SK-N-SH treated with all-trans-retinoic acid at 6 μM for 48 hours (cell line): Measurements from ENCODE around the gene CSNK1A1L.

Source experiments
- ATAC-seq: fragments of 200-7000 bp; cut with Tn5 transposase; 3 replicates; pipeline ENCODE4 v1.9.1; 2020; ENCODE audit warnings: mild to moderate bottlenecking, moderate library complexity
- ARNTL ChIP-seq: fragments of 450-650 bp; formaldehyde crosslinking; IDR thresholded peaks from 2 replicates; pipeline ENCODE4 v1.5.0; 2020; ENCODE audit warnings: low read depth, mild to moderate bottlenecking, moderate library complexity, borderline replicate concordance
- BACH2 ChIP-seq: fragments of 250-450 bp; sonication (Bioruptor Pico); IDR thresholded peaks from 2 replicates; pipeline ENCODE4 v1.9.0; 2021; ENCODE audit warnings: mild to moderate bottlenecking, borderline replicate concordance
- CSDC2 ChIP-seq: fragments of 250-450 bp; sonication (Bioruptor Pico); IDR thresholded peaks from 2 replicates; pipeline ENCODE4 v1.5.0; 2020; ENCODE audit warnings: mild to moderate bottlenecking, moderate library complexity
- ESRRG ChIP-seq: fragments of 250-450 bp; sonication (Bioruptor Pico); IDR thresholded peaks from 2 replicates; pipeline ENCODE4 v1.6.1; 2021; ENCODE audit warnings: mild to moderate bottlenecking
- GLIS3 ChIP-seq: fragments of 250-450 bp; sonication (Bioruptor Pico); IDR thresholded peaks from 2 replicates; pipeline ENCODE4 v1.5.0; 2020; ENCODE audit warnings: mild to moderate bottlenecking, moderate library complexity
- ISL1 ChIP-seq: fragments of 250-450 bp; sonication (Bioruptor Pico); IDR thresholded peaks from 2 replicates; pipeline ENCODE4 v2.1.2; 2022; ENCODE audit warnings: mild to moderate bottlenecking, moderate library complexity
- OSR1 ChIP-seq: fragments of 250-450 bp; sonication (Bioruptor Pico); IDR thresholded peaks from 2 replicates; pipeline ENCODE4 v1.8.0; 2022; ENCODE audit warnings: moderate library complexity, mild to moderate bottlenecking, inconsistent platforms
- PPARA ChIP-seq: fragments of 250-450 bp; sonication (Bioruptor Pico); IDR thresholded peaks from 2 replicates; pipeline ENCODE4 v1.5.0; 2020; ENCODE audit warnings: mild to moderate bottlenecking, borderline replicate concordance
- RARB ChIP-seq: fragments of 250-450 bp; sonication (Bioruptor Pico); IDR thresholded peaks from 2 replicates; pipeline ENCODE4 v1.8.0; 2021; ENCODE audit warnings: mild to moderate bottlenecking, moderate library complexity
- SNAI2 ChIP-seq: fragments of 250-450 bp; sonication (Bioruptor Pico); IDR thresholded peaks from 2 replicates; pipeline ENCODE4 v1.5.0; 2020; ENCODE audit warnings: mild to moderate bottlenecking, moderate library complexity
- TCF4 ChIP-seq: fragments of 250-450 bp; sonication (Bioruptor Pico); IDR thresholded peaks from 2 replicates; pipeline ENCODE4 v1.8.0; 2021; ENCODE audit warnings: mild to moderate bottlenecking, moderate library complexity, borderline replicate concordance
- TOX ChIP-seq: fragments of 250-450 bp; sonication (Bioruptor Pico); IDR thresholded peaks from 2 replicates; pipeline ENCODE4 v1.8.0; 2021; ENCODE audit warnings: mild to moderate bottlenecking, moderate library complexity, borderline replicate concordance
- ZC3H10 ChIP-seq: fragments of 250-450 bp; sonication (Bioruptor Pico); IDR thresholded peaks from 2 replicates; pipeline ENCODE4 v1.5.1; 2021; ENCODE audit warnings: mild to moderate bottlenecking, moderate library complexity
- ZNF565 ChIP-seq: fragments of 450-650 bp; formaldehyde crosslinking; conservative IDR thresholded peaks from 2 replicates; pipeline ENCODE4 v1.5.0; 2020; ENCODE audit warnings: low read depth, mild to moderate bottlenecking, moderate library complexity
- ZNF70 ChIP-seq: fragments of 450-650 bp; formaldehyde crosslinking; IDR thresholded peaks from 2 replicates; pipeline ENCODE4 v1.5.0; 2020; ENCODE audit warnings: mild to moderate bottlenecking, moderate library complexity
- ZNF8 ChIP-seq: fragments of 450-650 bp; formaldehyde crosslinking; IDR thresholded peaks from 2 replicates; pipeline ENCODE4 v1.5.0; 2020; ENCODE audit warnings: mild to moderate bottlenecking, moderate library complexity
- TF ChIP-seq, protein P1 (sequence below): fragments of 250-450 bp; sonication (Bioruptor Pico); IDR thresholded peaks from 2 replicates; pipeline ENCODE4 v1.5.1; 2021; ENCODE audit warnings: mild to moderate bottlenecking, moderate library complexity
- TF ChIP-seq, protein P2 (sequence below): fragments of 250-450 bp; sonication (Bioruptor Pico); IDR thresholded peaks from 2 replicates; pipeline ENCODE4 v1.5.1; 2020; ENCODE audit warnings: low read depth, mild to moderate bottlenecking, moderate library complexity
- TF ChIP-seq, protein P3 (sequence below): fragments of 250-450 bp; sonication (Bioruptor Pico); IDR thresholded peaks from 2 replicates; pipeline ENCODE4 v1.8.0; 2021; ENCODE audit warnings: low read depth, mild to moderate bottlenecking, moderate library complexity, borderline replicate concordance
- TF ChIP-seq, protein P4 (sequence below): fragments of 250-450 bp; sonication (Bioruptor Pico); IDR thresholded peaks from 2 replicates; pipeline ENCODE4 v1.8.0; 2020; ENCODE audit warnings: mild to moderate bottlenecking, moderate library complexity, borderline replicate concordance
- TF ChIP-seq, protein P5 (sequence below): fragments of 250-450 bp; sonication (Bioruptor Pico); IDR thresholded peaks from 2 replicates; pipeline ENCODE4 v1.5.0; 2020; ENCODE audit warnings: mild to moderate bottlenecking, moderate library complexity

The CSNK1A1L gene

DNA sequence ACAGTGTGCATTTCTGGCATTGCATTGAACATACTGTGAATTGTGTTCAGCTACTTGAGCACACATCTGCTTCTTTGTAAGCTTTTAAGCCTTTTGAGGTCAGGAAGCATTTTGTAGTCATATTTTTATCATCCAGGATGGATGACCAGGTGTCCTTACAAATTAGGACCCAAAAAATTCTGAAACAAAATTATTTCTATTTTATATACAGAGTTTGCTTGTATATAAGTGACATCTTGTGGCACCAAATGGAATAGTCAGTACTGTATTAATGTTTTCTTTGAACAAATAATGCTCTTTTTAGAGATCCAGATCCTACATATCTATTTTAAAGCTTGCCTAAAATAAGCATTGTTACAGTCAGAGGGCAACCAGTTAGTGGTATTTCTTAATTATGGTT lies 36.5 kb downstream of the CSNK1A1L start:
- ATAC-seq = peak; percentile 74

DNA sequence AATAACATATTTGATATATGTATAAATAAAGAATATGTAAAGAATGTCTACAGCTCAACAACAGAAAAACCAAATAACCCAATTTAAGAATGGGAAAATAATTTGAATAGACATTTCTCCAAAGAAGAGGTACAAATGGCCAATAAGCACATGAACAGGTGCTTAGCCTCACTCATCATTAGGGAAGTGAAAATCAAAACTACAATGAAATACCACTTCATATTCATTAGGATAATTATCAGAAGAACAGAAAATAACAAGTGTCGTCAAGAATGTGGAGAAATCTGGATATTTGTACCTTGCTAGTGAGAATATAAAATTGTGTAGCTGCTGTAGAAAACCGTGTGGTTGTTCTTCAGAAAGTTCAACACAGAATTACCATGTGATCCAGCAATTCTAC lies 37.6 kb downstream of the CSNK1A1L start:
- TF ChIP-seq, protein P1, sequence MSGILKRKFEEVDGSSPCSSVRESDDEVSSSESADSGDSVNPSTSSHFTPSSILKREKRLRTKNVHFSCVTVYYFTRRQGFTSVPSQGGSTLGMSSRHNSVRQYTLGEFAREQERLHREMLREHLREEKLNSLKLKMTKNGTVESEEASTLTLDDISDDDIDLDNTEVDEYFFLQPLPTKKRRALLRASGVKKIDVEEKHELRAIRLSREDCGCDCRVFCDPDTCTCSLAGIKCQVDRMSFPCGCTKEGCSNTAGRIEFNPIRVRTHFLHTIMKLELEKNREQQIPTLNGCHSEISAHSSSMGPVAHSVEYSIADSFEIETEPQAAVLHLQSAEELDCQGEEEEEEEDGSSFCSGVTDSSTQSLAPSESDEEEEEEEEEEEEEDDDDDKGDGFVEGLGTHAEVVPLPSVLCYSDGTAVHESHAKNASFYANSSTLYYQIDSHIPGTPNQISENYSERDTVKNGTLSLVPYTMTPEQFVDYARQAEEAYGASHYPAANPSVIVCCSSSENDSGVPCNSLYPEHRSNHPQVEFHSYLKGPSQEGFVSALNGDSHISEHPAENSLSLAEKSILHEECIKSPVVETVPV (CRISPR knock-in tag) = no peak
- TF ChIP-seq ESRRG (CRISPR knock-in tag) = no peak
- TF ChIP-seq, protein P2, sequence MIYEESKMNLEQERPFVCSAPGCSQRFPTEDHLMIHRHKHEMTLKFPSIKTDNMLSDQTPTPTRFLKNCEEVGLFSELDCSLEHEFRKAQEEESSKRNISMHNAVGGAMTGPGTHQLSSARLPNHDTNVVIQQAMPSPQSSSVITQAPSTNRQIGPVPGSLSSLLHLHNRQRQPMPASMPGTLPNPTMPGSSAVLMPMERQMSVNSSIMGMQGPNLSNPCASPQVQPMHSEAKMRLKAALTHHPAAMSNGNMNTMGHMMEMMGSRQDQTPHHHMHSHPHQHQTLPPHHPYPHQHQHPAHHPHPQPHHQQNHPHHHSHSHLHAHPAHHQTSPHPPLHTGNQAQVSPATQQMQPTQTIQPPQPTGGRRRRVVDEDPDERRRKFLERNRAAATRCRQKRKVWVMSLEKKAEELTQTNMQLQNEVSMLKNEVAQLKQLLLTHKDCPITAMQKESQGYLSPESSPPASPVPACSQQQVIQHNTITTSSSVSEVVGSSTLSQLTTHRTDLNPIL (CRISPR knock-in tag) = no peak
- TF ChIP-seq, all 23 proteins: peak for 0

More for the DNA sequence above, 36.5 kb downstream of the CSNK1A1L start:
- TF ChIP-seq ZNF70 (CRISPR knock-in tag) (no peak), SNAI2 (CRISPR knock-in tag) (no peak), CSDC2 (no peak), TOX (no peak), RARB (no peak), OSR1 (CRISPR knock-in tag) (no peak), ZNF8 (CRISPR knock-in tag) (no peak), ISL1 (CRISPR knock-in tag) (no peak), ZNF565 (CRISPR knock-in tag) (no peak), ESRRG (CRISPR knock-in tag) (no peak), ZC3H10 (CRISPR knock-in tag) (no peak), TCF4 (CRISPR knock-in tag) (no peak), ARNTL (no peak), PPARA (CRISPR knock-in tag) (no peak)
- TF ChIP-seq, protein P3, sequence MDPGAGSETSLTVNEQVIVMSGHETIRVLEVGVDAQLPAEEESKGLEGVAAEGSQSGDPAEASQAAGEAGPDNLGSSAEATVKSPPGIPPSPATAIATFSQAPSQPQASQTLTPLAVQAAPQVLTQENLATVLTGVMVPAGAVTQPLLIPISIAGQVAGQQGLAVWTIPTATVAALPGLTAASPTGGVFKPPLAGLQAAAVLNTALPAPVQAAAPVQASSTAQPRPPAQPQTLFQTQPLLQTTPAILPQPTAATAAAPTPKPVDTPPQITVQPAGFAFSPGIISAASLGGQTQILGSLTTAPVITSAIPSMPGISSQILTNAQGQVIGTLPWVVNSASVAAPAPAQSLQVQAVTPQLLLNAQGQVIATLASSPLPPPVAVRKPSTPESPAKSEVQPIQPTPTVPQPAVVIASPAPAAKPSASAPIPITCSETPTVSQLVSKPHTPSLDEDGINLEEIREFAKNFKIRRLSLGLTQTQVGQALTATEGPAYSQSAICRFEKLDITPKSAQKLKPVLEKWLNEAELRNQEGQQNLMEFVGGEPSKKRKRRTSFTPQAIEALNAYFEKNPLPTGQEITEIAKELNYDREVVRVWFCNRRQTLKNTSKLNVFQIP (CRISPR knock-in tag) = no peak
- TF ChIP-seq, protein P4, sequence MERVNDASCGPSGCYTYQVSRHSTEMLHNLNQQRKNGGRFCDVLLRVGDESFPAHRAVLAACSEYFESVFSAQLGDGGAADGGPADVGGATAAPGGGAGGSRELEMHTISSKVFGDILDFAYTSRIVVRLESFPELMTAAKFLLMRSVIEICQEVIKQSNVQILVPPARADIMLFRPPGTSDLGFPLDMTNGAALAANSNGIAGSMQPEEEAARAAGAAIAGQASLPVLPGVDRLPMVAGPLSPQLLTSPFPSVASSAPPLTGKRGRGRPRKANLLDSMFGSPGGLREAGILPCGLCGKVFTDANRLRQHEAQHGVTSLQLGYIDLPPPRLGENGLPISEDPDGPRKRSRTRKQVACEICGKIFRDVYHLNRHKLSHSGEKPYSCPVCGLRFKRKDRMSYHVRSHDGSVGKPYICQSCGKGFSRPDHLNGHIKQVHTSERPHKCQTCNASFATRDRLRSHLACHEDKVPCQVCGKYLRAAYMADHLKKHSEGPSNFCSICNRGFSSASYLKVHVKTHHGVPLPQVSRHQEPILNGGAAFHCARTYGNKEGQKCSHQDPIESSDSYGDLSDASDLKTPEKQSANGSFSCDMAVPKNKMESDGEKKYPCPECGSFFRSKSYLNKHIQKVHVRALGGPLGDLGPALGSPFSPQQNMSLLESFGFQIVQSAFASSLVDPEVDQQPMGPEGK = no peak
- TF ChIP-seq, protein P5, sequence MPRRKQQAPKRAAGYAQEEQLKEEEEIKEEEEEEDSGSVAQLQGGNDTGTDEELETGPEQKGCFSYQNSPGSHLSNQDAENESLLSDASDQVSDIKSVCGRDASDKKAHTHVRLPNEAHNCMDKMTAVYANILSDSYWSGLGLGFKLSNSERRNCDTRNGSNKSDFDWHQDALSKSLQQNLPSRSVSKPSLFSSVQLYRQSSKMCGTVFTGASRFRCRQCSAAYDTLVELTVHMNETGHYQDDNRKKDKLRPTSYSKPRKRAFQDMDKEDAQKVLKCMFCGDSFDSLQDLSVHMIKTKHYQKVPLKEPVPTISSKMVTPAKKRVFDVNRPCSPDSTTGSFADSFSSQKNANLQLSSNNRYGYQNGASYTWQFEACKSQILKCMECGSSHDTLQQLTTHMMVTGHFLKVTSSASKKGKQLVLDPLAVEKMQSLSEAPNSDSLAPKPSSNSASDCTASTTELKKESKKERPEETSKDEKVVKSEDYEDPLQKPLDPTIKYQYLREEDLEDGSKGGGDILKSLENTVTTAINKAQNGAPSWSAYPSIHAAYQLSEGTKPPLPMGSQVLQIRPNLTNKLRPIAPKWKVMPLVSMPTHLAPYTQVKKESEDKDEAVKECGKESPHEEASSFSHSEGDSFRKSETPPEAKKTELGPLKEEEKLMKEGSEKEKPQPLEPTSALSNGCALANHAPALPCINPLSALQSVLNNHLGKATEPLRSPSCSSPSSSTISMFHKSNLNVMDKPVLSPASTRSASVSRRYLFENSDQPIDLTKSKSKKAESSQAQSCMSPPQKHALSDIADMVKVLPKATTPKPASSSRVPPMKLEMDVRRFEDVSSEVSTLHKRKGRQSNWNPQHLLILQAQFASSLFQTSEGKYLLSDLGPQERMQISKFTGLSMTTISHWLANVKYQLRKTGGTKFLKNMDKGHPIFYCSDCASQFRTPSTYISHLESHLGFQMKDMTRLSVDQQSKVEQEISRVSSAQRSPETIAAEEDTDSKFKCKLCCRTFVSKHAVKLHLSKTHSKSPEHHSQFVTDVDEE = no peak
- TF ChIP-seq, protein P1 (CRISPR knock-in tag) = no peak

DNA sequence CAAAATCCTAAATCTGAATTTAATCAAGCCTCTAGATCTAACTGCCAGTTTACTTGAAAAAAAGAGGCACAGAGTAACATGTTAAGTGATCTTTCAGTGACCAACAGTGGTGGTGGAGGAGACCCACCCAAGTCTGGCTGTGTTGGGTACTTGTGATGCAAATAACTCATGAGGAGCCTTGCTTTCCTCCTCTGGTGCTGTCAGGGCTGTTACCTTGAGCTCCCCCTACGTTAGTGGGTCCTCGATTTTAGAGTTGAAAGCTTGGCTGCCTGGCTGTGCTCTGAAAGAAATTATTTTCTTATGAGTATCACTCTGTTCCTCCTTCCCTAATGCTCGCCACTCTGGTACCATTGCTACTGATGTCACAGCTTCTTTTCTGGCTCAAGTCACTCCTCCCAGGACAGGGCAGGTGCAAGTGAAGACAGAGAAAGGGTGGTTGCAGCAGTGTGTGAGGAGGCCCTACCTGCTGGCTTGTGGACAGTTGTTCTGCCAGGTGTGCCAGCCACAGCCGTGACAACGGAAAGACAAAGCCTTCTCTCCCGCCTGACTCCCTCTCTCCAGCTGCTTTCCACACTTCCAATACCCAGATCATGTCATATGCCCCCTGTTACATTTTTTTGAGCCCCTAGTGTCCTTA lies 39.5 kb downstream of the CSNK1A1L start:
- ATAC-seq = no peak
- TF ChIP-seq TOX (no peak), SNAI2 (CRISPR knock-in tag) (no peak), BACH2 (CRISPR knock-in tag) (no peak), GLIS3 (CRISPR knock-in tag) (no peak)

More for the DNA sequence above, 37.6 kb downstream of the CSNK1A1L start:
- ATAC-seq = no peak
